H9 (cell line): ENCODE results near the gene IVNS1ABP. TPM values are rescaled to one million over a fixed set of nuclear protein-coding genes. Genes with fewer than 3 reads are reported as not detected.

Experiments used
- DNase-seq: peaks from one replicate; pipeline ENCODE4 v3.0.0-alpha.2; 2017
- H2AFZ ChIP-seq: one replicate; pipeline ENCODE4 v1.6.1; 2013; ENCODE audit warnings: mild to moderate bottlenecking, low read length, control low read depth, moderate library complexity
- H2AK5ac ChIP-seq: 2 replicates; pipeline ENCODE4 v1.6.1; 2013; ENCODE audit warnings: low read length, control low read depth, mixed read lengths; ENCODE audit not compliant: insufficient read length
- H2BK120ac ChIP-seq: one replicate; pipeline ENCODE4 v1.6.1; 2013; ENCODE audit warnings: low read depth, mild to moderate bottlenecking, low read length, control low read depth, inconsistent platforms; ENCODE audit not compliant: poor library complexity, severe bottlenecking
- H2BK12ac ChIP-seq: 2 replicates; pipeline ENCODE4 v1.6.1; 2013; ENCODE audit warnings: low read length, control low read depth, mixed read lengths, low read depth; ENCODE audit not compliant: insufficient read length
- H2BK15ac ChIP-seq: 2 replicates; pipeline ENCODE4 v1.6.1; 2013; ENCODE audit warnings: low read depth, low read length, control low read depth
- H2BK20ac ChIP-seq: one replicate; pipeline ENCODE4 v1.6.1; 2013; ENCODE audit warnings: low read depth, mild to moderate bottlenecking, low read length, control low read depth, inconsistent platforms; ENCODE audit not compliant: poor library complexity, severe bottlenecking
- H2BK5ac ChIP-seq: 2 replicates; pipeline ENCODE4 v1.6.1; 2013; ENCODE audit warnings: low read length, control low read depth, mixed read lengths; ENCODE audit not compliant: insufficient read length
- H3K14ac ChIP-seq: 2 replicates; pipeline ENCODE4 v1.6.1; 2013; ENCODE audit warnings: low read length, control low read depth; ENCODE audit not compliant: insufficient read depth
- H3K18ac ChIP-seq: 2 replicates; pipeline ENCODE4 v1.6.1; 2013; ENCODE audit warnings: low read depth, mild to moderate bottlenecking, mixed read lengths, low read length, control low read depth; ENCODE audit not compliant: insufficient read length
- H3K23ac ChIP-seq: 2 replicates; pipeline ENCODE4 v1.6.1; 2013; ENCODE audit warnings: low read length, control low read depth, mixed read lengths, low read depth; ENCODE audit not compliant: insufficient read length
- H3K23me2 ChIP-seq: 2 replicates; pipeline ENCODE4 v1.6.1; 2013; ENCODE audit warnings: low read depth, mild to moderate bottlenecking, mixed read lengths, low read length, control low read depth; ENCODE audit not compliant: insufficient read length, poor library complexity, severe bottlenecking
- H3K27ac ChIP-seq: 2 replicates; pipeline ENCODE4 v1.5.1; 2013; ENCODE audit warnings: low read length, control low read depth, mixed read lengths, low read depth; ENCODE audit not compliant: insufficient read length
- H3K27me3 ChIP-seq: 2 replicates; pipeline ENCODE4 v1.6.1; 2013; ENCODE audit warnings: low read length, control low read depth, inconsistent platforms; ENCODE audit not compliant: insufficient read depth
- H3K4ac ChIP-seq: 2 replicates; pipeline ENCODE4 v1.6.1; 2013; ENCODE audit warnings: low read depth, mild to moderate bottlenecking, control low read depth, inconsistent platforms, low read length, moderate library complexity
- H3K4me1 ChIP-seq: 2 replicates; pipeline ENCODE4 v1.6.1; 2013; ENCODE audit warnings: low read length, control low read depth, inconsistent platforms; ENCODE audit not compliant: insufficient read depth
- H3K4me2 ChIP-seq: 2 replicates; pipeline ENCODE4 v1.6.1; 2013; ENCODE audit warnings: low read length, control low read depth, mixed read lengths; ENCODE audit not compliant: insufficient read length, insufficient read depth
- H3K56ac ChIP-seq: 2 replicates; pipeline ENCODE4 v1.6.1; 2013; ENCODE audit warnings: low read depth, mild to moderate bottlenecking, mixed read lengths, low read length, control low read depth; ENCODE audit not compliant: insufficient read length
- H3K79me1 ChIP-seq: 2 replicates; pipeline ENCODE4 v1.6.1; 2013; ENCODE audit warnings: low read depth, mild to moderate bottlenecking, moderate library complexity, low read length, control low read depth, inconsistent platforms; ENCODE audit not compliant: insufficient read depth, poor library complexity, severe bottlenecking
- H3K79me2 ChIP-seq: 2 replicates; pipeline ENCODE4 v1.6.1; 2013; ENCODE audit warnings: low read length, control low read depth, inconsistent platforms; ENCODE audit not compliant: insufficient read depth
- H3K9ac ChIP-seq: 2 replicates; pipeline ENCODE4 v1.6.1; 2013; ENCODE audit warnings: low read length, control low read depth, mixed read lengths; ENCODE audit not compliant: insufficient read length; ENCODE audit errors: extremely low read depth
- H3K9me3 ChIP-seq: one replicate; pipeline ENCODE4 v1.6.1; 2013; ENCODE audit warnings: low read depth, low read length, inconsistent platforms; ENCODE audit not compliant: control insufficient read depth
- H3T11ph ChIP-seq: one replicate; pipeline ENCODE4 v1.6.1; 2013; ENCODE audit warnings: mild to moderate bottlenecking, low read length, control low read depth, inconsistent platforms
- H4K20me1 ChIP-seq: one replicate; pipeline ENCODE4 v1.6.1; 2013; ENCODE audit not compliant: control insufficient read depth, insufficient read length, insufficient read depth
- H4K5ac ChIP-seq: 2 replicates; pipeline ENCODE4 v1.6.1; 2013; ENCODE audit warnings: low read depth, mild to moderate bottlenecking, mixed read lengths, low read length, control low read depth; ENCODE audit not compliant: insufficient read length
- H4K8ac ChIP-seq: replicated peaks from 2 replicates; pipeline ENCODE4 v1.6.1; 2013; ENCODE audit warnings: low read length, control low read depth, mixed read lengths, low read depth; ENCODE audit not compliant: insufficient read length
- H4K91ac ChIP-seq: 2 replicates; pipeline ENCODE4 v1.6.1; 2013; ENCODE audit warnings: low read depth, mild to moderate bottlenecking, moderate library complexity, mixed read lengths, low read length, control low read depth; ENCODE audit not compliant: insufficient read length
- H3K27ac Mint-ChIP-seq, 3 experiments: 2 replicates in 2 of 3; 3 replicates in 1 of 3; pipeline ENCODE4 v1.8.0; 2020 to 2021; ENCODE audit warnings: mixed read lengths in 3 of 3, mild to moderate bottlenecking in 1 of 3, moderate library complexity in 1 of 3
- H3K27me3 Mint-ChIP-seq: 2 replicates; pipeline ENCODE4 v1.8.0; 2021; ENCODE audit warnings: low read depth, mild to moderate bottlenecking, moderate library complexity, mixed read lengths
- H3K36me3 Mint-ChIP-seq, 3 experiments: 2 replicates in 2 of 3; 3 replicates in 1 of 3; pipeline ENCODE4 v1.8.0; 2020 to 2021; ENCODE audit warnings: low read depth in 3 of 3, mixed read lengths in 3 of 3; ENCODE audit not compliant: insufficient read depth in 1 of 3
- H3K4me1 Mint-ChIP-seq, 2 experiments: 2 replicates each; pipeline ENCODE4 v1.8.0; 2020; ENCODE audit warnings: mixed read lengths in 2 of 2
- H3K4me3 Mint-ChIP-seq, 2 experiments: 2 replicates in 1 of 2; 3 replicates in 1 of 2; pipeline ENCODE4 v1.8.0; 2020 to 2021; ENCODE audit warnings: mild to moderate bottlenecking in 2 of 2, mixed read lengths in 2 of 2, moderate library complexity in 1 of 2
- H3K9me3 Mint-ChIP-seq, 2 experiments: 2 replicates in 1 of 2; 3 replicates in 1 of 2; pipeline ENCODE4 v1.8.0; 2020; ENCODE audit warnings: mild to moderate bottlenecking in 2 of 2, mixed read lengths in 2 of 2, moderate library complexity in 1 of 2
- WGBS: extraction: QIAGEN DNeasy Blood & Tissue Kit; methylation state at CpG from one replicate; pipeline ENCODE4 v1.1.7; 2013; ENCODE audit warnings: missing lambda C conversion rate, low lambda C conversion rate, mixed read lengths; ENCODE audit not compliant: insufficient read length; ENCODE audit errors: extremely low coverage; 5-methylcytosine and 5-hydroxymethylcytosine counted together
- total RNA-seq: library from RNA; stranded (reverse); gene quantifications from 2 replicates; pipeline ENCODE4 v1.2.1, GENCODE V29; 2021
- TF ChIP-seq, protein P1 (sequence below): fragments of 200-600 bp; sonication (generic); conservative IDR thresholded peaks from 3 replicates; pipeline ENCODE4 v1.8.0; 2021; ENCODE audit warnings: antibody characterized with exemption, mild to moderate bottlenecking

Gene IVNS1ABP
- total RNA-seq, 1 experiment from 2014 or later: 110 TPM

DNA sequence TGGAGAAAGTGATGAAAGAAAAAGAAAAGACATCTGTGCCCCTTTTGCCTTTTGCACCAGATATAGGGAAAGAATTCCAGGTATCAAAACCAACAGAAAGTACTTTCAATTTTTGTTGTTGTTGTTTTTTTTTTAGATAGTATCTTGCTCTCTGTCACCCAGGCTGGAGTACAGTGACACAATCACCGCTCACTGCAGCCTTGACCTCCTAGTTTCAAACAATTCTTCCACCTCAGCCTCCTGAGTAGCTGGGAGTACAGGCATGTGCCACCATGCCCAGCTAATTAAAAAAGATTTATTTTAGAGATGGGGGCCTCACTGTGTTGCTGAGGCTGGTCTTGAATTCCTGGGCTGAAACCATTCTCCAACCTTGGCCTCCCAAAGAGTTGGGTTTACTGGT is 31.3 kb upstream of the IVNS1ABP start:
- no peak overlapping the region for H3T11ph ChIP-seq
- no peak overlapping the region for H2BK5ac ChIP-seq
- H3K27ac ChIP-seq: no peak overlapping the region
- H3K23ac ChIP-seq: no peak overlapping the region
- no peaks in the 10 kb centered on the region for H3K9me3 ChIP-seq
- H3K27ac Mint-ChIP-seq: peak overlapping the region in 1 of 3 experiments; percentile 52; a peak in 1 of 7 replicates
- H3K4me1 Mint-ChIP-seq: peaks cover 7 to 8% of the 10 kb centered on the region in 2 experiments
- H3K27me3 Mint-ChIP-seq: no peaks in the 10 kb centered on the region
- H4K91ac ChIP-seq: no peak overlapping the region
- no peaks in the 10 kb centered on the region for H3K9me3 Mint-ChIP-seq
- no CpG with 5 or more reads among the region's 1 CpG for WGBS
- H3K23me2 ChIP-seq: no peaks in the 10 kb centered on the region
- H3K79me2 ChIP-seq: no peaks in the 10 kb centered on the region
- H2BK20ac ChIP-seq: no peak overlapping the region
- no peaks in the 10 kb centered on the region for H3K79me1 ChIP-seq
- no peak overlapping the region for H2AK5ac ChIP-seq
- H2BK120ac ChIP-seq: no peak overlapping the region
- no peak overlapping the region for H2BK15ac ChIP-seq
- H4K20me1 ChIP-seq: no peaks in the 10 kb centered on the region
- TF ChIP-seq, protein P1, sequence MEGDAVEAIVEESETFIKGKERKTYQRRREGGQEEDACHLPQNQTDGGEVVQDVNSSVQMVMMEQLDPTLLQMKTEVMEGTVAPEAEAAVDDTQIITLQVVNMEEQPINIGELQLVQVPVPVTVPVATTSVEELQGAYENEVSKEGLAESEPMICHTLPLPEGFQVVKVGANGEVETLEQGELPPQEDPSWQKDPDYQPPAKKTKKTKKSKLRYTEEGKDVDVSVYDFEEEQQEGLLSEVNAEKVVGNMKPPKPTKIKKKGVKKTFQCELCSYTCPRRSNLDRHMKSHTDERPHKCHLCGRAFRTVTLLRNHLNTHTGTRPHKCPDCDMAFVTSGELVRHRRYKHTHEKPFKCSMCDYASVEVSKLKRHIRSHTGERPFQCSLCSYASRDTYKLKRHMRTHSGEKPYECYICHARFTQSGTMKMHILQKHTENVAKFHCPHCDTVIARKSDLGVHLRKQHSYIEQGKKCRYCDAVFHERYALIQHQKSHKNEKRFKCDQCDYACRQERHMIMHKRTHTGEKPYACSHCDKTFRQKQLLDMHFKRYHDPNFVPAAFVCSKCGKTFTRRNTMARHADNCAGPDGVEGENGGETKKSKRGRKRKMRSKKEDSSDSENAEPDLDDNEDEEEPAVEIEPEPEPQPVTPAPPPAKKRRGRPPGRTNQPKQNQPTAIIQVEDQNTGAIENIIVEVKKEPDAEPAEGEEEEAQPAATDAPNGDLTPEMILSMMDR: no peak
- no peak overlapping the region for H4K8ac ChIP-seq
- H4K5ac ChIP-seq: no peak overlapping the region
- no peak overlapping the region for H2AFZ ChIP-seq
- H3K56ac ChIP-seq: no peak overlapping the region
- H3K4me2 ChIP-seq: no peak overlapping the region
- no peak overlapping the region for H3K9ac ChIP-seq
- H3K27me3 ChIP-seq: no peaks in the 10 kb centered on the region
- no peaks in the 10 kb centered on the region for H3K36me3 Mint-ChIP-seq
- no peaks in the 10 kb centered on the region for H3K4me1 ChIP-seq
- H2BK12ac ChIP-seq: no peak overlapping the region
- H3K18ac ChIP-seq: no peak overlapping the region
- H3K4ac ChIP-seq: no peak overlapping the region
- no peak for DNase-seq
- no peak overlapping the region for H3K4me3 Mint-ChIP-seq
- no peak overlapping the region for H3K14ac ChIP-seq
